ENCODE measurements around the gene HOXC6. TPM values are rescaled to one million over a fixed set of nuclear protein-coding genes. Genes with fewer than 3 reads are reported as not detected.

Gene HOXC6
- total and polyA plus RNA-seq, 10 of the 15 experiments (the other 5 are each of a cell fraction or from before 2014, with no cell fraction given), result 0.02 to 0.55 (median 0.45) TPM; not detected in 4

DNA sequence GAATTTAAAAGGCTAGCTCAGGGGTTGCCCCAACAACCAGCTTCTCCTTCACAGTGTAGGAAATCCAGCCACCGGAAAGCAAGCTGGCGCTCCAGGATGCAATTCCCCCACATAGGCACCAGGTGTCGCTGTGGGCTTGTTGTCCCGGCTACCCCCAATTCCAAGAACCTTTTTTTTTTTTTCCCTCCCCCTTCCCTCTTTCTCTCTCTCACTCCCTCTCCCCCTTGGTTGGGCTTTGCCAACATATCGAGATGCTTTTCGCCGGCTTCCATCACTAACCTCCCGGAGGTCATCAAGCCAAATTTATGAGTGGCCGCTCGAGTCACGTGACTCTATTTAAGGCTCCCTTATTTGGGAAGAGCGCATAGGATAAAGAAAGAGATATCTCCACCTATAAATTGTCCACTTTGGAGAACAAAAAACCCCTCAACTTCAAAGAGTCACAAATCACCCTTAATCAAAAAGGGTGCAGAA lies 4.4 kb downstream of the HOXC6 start, which contains the start of gene HOXC5 (continued):
- TF ChIP-seq, protein P1, sequence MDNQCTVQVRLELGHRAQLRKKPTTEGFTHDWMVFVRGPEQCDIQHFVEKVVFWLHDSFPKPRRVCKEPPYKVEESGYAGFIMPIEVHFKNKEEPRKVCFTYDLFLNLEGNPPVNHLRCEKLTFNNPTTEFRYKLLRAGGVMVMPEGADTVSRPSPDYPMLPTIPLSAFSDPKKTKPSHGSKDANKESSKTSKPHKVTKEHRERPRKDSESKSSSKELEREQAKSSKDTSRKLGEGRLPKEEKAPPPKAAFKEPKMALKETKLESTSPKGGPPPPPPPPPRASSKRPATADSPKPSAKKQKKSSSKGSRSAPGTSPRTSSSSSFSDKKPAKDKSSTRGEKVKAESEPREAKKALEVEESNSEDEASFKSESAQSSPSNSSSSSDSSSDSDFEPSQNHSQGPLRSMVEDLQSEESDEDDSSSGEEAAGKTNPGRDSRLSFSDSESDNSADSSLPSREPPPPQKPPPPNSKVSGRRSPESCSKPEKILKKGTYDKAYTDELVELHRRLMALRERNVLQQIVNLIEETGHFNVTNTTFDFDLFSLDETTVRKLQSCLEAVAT (IDR thresholded peaks at IDR 0.05), result peak; percentile 76
- TF ChIP-seq, protein P2, sequence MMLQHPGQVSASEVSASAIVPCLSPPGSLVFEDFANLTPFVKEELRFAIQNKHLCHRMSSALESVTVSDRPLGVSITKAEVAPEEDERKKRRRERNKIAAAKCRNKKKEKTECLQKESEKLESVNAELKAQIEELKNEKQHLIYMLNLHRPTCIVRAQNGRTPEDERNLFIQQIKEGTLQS (IDR thresholded peaks at IDR 0.05; ENCODE audit: borderline replicate concordance, extremely low read depth, low read depth, low read length), result peak; percentile 60; the same call in 1 of the 2 replicates
- no peak for TF ChIP-seq FOS (IDR thresholded peaks at IDR 0.05; ENCODE audit: borderline replicate concordance, extremely low read depth, insufficient read length)
- peak; percentile 94 for TF ChIP-seq RAD21 (IDR thresholded peaks at IDR 0.05; ENCODE audit: insufficient read depth, low read depth, low read length)
- peak; percentile 98 for TF ChIP-seq SMC3 (IDR thresholded peaks at IDR 0.05; ENCODE audit: borderline replicate concordance, low read length)
- peak in 1 of 2 experiments; percentile 40; a peak in 1 of 4 replicates for TF ChIP-seq SRF (IDR thresholded peaks at IDR 0.05; ENCODE audit: low read depth in 2 of 2, low read length in 2 of 2)
- TF ChIP-seq, protein P3, sequence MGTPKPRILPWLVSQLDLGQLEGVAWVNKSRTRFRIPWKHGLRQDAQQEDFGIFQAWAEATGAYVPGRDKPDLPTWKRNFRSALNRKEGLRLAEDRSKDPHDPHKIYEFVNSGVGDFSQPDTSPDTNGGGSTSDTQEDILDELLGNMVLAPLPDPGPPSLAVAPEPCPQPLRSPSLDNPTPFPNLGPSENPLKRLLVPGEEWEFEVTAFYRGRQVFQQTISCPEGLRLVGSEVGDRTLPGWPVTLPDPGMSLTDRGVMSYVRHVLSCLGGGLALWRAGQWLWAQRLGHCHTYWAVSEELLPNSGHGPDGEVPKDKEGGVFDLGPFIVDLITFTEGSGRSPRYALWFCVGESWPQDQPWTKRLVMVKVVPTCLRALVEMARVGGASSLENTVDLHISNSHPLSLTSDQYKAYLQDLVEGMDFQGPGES (IDR thresholded peaks at IDR 0.05), result 0 out of 2 replicates have a peak, but pooled peaks have one; percentile 24
- 0 out of 2 replicates have a peak, but pooled peaks have one; percentile 36 for TF ChIP-seq TARDBP (IDR thresholded peaks at IDR 0.05; ENCODE audit: borderline replicate concordance)
- TF ChIP-seq NR2C1 (IDR thresholded peaks at IDR 0.05), result no peak
- no peak for TF ChIP-seq NFIC (IDR thresholded peaks at IDR 0.05; ENCODE audit: low read depth, low read length)
- TF ChIP-seq KLF5 (IDR thresholded peaks at IDR 0.05; ENCODE audit: partially characterized antibody), result no peak
- 0 out of 2 replicates have a peak, but pooled peaks have one; percentile 29 for TF ChIP-seq MEF2A (IDR thresholded peaks at IDR 0.05; ENCODE audit: insufficient read depth, low read depth, low read length)
- peak; percentile 34; the same call in 1 of the 2 replicates for TF ChIP-seq IKZF1 (conservative IDR thresholded peaks at IDR 0.05)
- TF ChIP-seq, protein P4, sequence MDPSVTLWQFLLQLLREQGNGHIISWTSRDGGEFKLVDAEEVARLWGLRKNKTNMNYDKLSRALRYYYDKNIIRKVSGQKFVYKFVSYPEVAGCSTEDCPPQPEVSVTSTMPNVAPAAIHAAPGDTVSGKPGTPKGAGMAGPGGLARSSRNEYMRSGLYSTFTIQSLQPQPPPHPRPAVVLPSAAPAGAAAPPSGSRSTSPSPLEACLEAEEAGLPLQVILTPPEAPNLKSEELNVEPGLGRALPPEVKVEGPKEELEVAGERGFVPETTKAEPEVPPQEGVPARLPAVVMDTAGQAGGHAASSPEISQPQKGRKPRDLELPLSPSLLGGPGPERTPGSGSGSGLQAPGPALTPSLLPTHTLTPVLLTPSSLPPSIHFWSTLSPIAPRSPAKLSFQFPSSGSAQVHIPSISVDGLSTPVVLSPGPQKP (IDR thresholded peaks at IDR 0.05; ENCODE audit: low read depth, low read length), result no peak
- peak; percentile 93 for TF ChIP-seq ZNF384 (IDR thresholded peaks at IDR 0.05; ENCODE audit: borderline replicate concordance, low read depth, low read length)
- TF ChIP-seq IKZF2 (IDR thresholded peaks at IDR 0.05), result peak; percentile 28 to 55; a peak in 2 of 4 replicates
- TF ChIP-seq STAT1 (conservative IDR thresholded peaks at IDR 0.05), result 0 out of 2 replicates have a peak, but pooled peaks have one; percentile 20
- TF ChIP-seq, protein P5, sequence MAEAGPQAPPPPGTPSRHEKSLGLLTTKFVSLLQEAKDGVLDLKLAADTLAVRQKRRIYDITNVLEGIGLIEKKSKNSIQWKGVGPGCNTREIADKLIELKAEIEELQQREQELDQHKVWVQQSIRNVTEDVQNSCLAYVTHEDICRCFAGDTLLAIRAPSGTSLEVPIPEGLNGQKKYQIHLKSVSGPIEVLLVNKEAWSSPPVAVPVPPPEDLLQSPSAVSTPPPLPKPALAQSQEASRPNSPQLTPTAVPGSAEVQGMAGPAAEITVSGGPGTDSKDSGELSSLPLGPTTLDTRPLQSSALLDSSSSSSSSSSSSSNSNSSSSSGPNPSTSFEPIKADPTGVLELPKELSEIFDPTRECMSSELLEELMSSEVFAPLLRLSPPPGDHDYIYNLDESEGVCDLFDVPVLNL (IDR thresholded peaks at IDR 0.05; ENCODE audit: low read depth, low read length), result no peak
- 0 out of 2 replicates have a peak, but pooled peaks have one; percentile 14 for TF ChIP-seq RUNX3 (IDR thresholded peaks at IDR 0.05; ENCODE audit: low read length)
- TF ChIP-seq ATF7 (IDR thresholded peaks at IDR 0.05; ENCODE audit: low read depth), result peak; percentile 39; the same call in 1 of the 2 replicates
- no peak for TF ChIP-seq SIX5 (IDR thresholded peaks at IDR 0.05; ENCODE audit: low read depth, low read length, severe bottlenecking)
- TF ChIP-seq, protein P6, sequence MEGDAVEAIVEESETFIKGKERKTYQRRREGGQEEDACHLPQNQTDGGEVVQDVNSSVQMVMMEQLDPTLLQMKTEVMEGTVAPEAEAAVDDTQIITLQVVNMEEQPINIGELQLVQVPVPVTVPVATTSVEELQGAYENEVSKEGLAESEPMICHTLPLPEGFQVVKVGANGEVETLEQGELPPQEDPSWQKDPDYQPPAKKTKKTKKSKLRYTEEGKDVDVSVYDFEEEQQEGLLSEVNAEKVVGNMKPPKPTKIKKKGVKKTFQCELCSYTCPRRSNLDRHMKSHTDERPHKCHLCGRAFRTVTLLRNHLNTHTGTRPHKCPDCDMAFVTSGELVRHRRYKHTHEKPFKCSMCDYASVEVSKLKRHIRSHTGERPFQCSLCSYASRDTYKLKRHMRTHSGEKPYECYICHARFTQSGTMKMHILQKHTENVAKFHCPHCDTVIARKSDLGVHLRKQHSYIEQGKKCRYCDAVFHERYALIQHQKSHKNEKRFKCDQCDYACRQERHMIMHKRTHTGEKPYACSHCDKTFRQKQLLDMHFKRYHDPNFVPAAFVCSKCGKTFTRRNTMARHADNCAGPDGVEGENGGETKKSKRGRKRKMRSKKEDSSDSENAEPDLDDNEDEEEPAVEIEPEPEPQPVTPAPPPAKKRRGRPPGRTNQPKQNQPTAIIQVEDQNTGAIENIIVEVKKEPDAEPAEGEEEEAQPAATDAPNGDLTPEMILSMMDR (IDR thresholded peaks at IDR 0.05 in 2 of 3, conservative IDR thresholded peaks at IDR 0.05 in 1 of 3; ENCODE audit: control insufficient read depth in 2 of 3, extremely low read depth in 1 of 3, insufficient read depth in 1 of 3, low read depth in 3 of 3, low read length in 3 of 3), result peak; percentile 93 to 96 (median 95)
- peak; percentile 31 for TF ChIP-seq SP1 (IDR thresholded peaks at IDR 0.05; ENCODE audit: low read depth, low read length)
- no peak for TF ChIP-seq ZNF274 (IDR thresholded peaks at IDR 0.05; ENCODE audit: insufficient read depth, insufficient read length)

All from GM12878 (cell line).